Fibroblast of lung (primary cell): Measurements from ENCODE around the gene KCNMA1. TPM values are rescaled to one million over a fixed set of nuclear protein-coding genes. Genes with fewer than 3 reads are reported as not detected.

Experiments used
- DNase-seq, 2 donors: peaks; one replicate each; pipeline versions ENCODE4 v3.0.0 to v3.0.0-alpha.2; 2010; ENCODE audit warnings: low read depth in 2 of 2
- H2AFZ ChIP-seq: 2 replicates; pipeline ENCODE4 v1.5.1; 2012; ENCODE audit warnings: low read length, control low read depth, inconsistent platforms
- H3K27ac ChIP-seq: 2 replicates; pipeline ENCODE4 v1.5.1; 2011; ENCODE audit warnings: low read length, control low read depth; ENCODE audit not compliant: insufficient read depth
- H3K27me3 ChIP-seq: 2 replicates; pipeline ENCODE4 v1.5.1; 2011; ENCODE audit warnings: mild to moderate bottlenecking, low read length; ENCODE audit not compliant: control insufficient read depth, insufficient read depth
- H3K36me3 ChIP-seq: 2 replicates; pipeline ENCODE4 v1.5.1; 2011; ENCODE audit warnings: low read length; ENCODE audit not compliant: control insufficient read depth, insufficient read depth
- H3K4me1 ChIP-seq: 2 replicates; pipeline ENCODE4 v1.5.1; 2011; ENCODE audit warnings: low read length; ENCODE audit not compliant: control insufficient read depth, insufficient read depth; ENCODE audit errors: extremely low read depth
- H3K4me2 ChIP-seq: 2 replicates; pipeline ENCODE4 v1.5.1; 2011; ENCODE audit warnings: low read length, control low read depth; ENCODE audit not compliant: insufficient read depth; ENCODE audit errors: extremely low read depth
- H3K4me3 ChIP-seq, 4 experiments: fragments of 200-600 bp in 1 of 4; sonication (generic) in 1 of 4; replicated peaks in 1 of 4; 2 replicates each; pipeline ENCODE4 v1.5.1; 2011 to 2016; ENCODE audit warnings: low read length in 4 of 4, low read depth in 3 of 4, mild to moderate bottlenecking in 3 of 4, control low read depth in 2 of 4, inconsistent platforms in 1 of 4, mixed read lengths in 1 of 4; ENCODE audit not compliant: insufficient read depth in 1 of 4; ENCODE audit errors: control extremely low read depth in 1 of 4
- H3K79me2 ChIP-seq: 2 replicates; pipeline ENCODE4 v1.5.1; 2012; ENCODE audit warnings: mild to moderate bottlenecking, low read length, inconsistent platforms; ENCODE audit not compliant: control insufficient read depth, insufficient read depth
- H3K9ac ChIP-seq: 2 replicates; pipeline ENCODE4 v1.5.1; 2011; ENCODE audit warnings: mild to moderate bottlenecking, low read length, control low read depth; ENCODE audit not compliant: insufficient read depth
- H3K9me3 ChIP-seq: 2 replicates; pipeline ENCODE4 v1.5.1; 2012; ENCODE audit warnings: low read depth, low read length; ENCODE audit not compliant: control insufficient read depth, insufficient read depth
- H4K20me1 ChIP-seq: 2 replicates; pipeline ENCODE4 v1.5.1; 2011; ENCODE audit warnings: low read length; ENCODE audit not compliant: control insufficient read depth, insufficient read depth; ENCODE audit errors: extremely low read depth
- CTCF ChIP-seq, 2 donors: IDR thresholded peaks in 1 of 2; conservative IDR thresholded peaks in 1 of 2; 1 replicate in 1 of 2; 2 replicates in 1 of 2; pipeline ENCODE4 v1.5.1; 2011 to 2012; ENCODE audit warnings: low read length in 2 of 2, control low read depth in 1 of 2, inconsistent platforms in 1 of 2, low read depth in 1 of 2, mild to moderate bottlenecking in 1 of 2
- EZH2 ChIP-seq: IDR thresholded peaks from 2 replicates; pipeline ENCODE4 v1.5.1; 2012; ENCODE audit warnings: low read length, control low read depth, mild to moderate bottlenecking; ENCODE audit errors: missing control alignments
- polyA plus RNA-seq, 2 donors: library from polyadenylated mRNA; depleted of rRNA in 1 of 2; stranded (reverse) in 1 of 2; unstranded in 1 of 2; fragments of >200 nt; gene quantifications; 2 replicates each; pipeline ENCODE4 v1.2.1, GENCODE V29; 2011 to 2012; ENCODE audit warnings: missing spikeins in 1 of 2
- total RNA-seq: library from RNA; depleted of rRNA; stranded (reverse); fragments of >200 nt; gene quantifications from 2 replicates; pipeline ENCODE4 v1.2.1, GENCODE V29; 2014

KCNMA1 gene
- total and polyA plus RNA-seq, 2 donors (not counting 1 experiment from before 2014, with no cell fraction given): 31.0 to 138 TPM

- H3K9me3 ChIP-seq: no peaks in the 10 kb centered on the region
- H4K20me1 ChIP-seq: no peaks in the 10 kb centered on the region
- no peak overlapping the region for H3K4me3 ChIP-seq
- no peaks in the 10 kb centered on the region for H3K4me1 ChIP-seq
- TF ChIP-seq CTCF (conservative IDR thresholded peaks at IDR 0.05 in 1 of 2, IDR thresholded peaks at IDR 0.05 in 1 of 2; ENCODE audit: low read depth in 1 of 2, low read length in 2 of 2): no peak
- no peak for TF ChIP-seq EZH2
- H3K27ac ChIP-seq: no peak overlapping the region
- no peak overlapping the region for H2AFZ ChIP-seq
- no peaks in the 10 kb centered on the region for H3K79me2 ChIP-seq
- no peak overlapping the region for H3K4me2 ChIP-seq
- no peaks in the 10 kb centered on the region for H3K27me3 ChIP-seq
- H3K36me3 ChIP-seq: no peaks in the 10 kb centered on the region
- no peak for DNase-seq
- H3K9ac ChIP-seq: no peak overlapping the region
Measured at GRCh38 chr10:77252380-77253146, 385.0 kb downstream of the KCNMA1 start.

GRCh38 chr10:77251297-77252013 is 386.2 kb downstream of the KCNMA1 start:
- no peak for TF ChIP-seq EZH2
- peak; percentile 53 to 71 for TF ChIP-seq CTCF (conservative IDR thresholded peaks at IDR 0.05 in 1 of 2, IDR thresholded peaks at IDR 0.05 in 1 of 2; ENCODE audit: low read depth in 1 of 2, low read length in 2 of 2)

GRCh38 chr10:77249901-77250459 is 387.6 kb downstream of the KCNMA1 start:
- no peak overlapping the region for H3K4me2 ChIP-seq
- H2AFZ ChIP-seq: no peak overlapping the region
- no peak overlapping the region for H3K27ac ChIP-seq
- H3K36me3 ChIP-seq: no peaks in the 10 kb centered on the region
- peaks cover 6% of the 10 kb centered on the region for H3K4me1 ChIP-seq
- no peaks in the 10 kb centered on the region for H3K27me3 ChIP-seq
- H3K79me2 ChIP-seq: no peaks in the 10 kb centered on the region
- no peak for DNase-seq
- H3K9me3 ChIP-seq: no peaks in the 10 kb centered on the region
- no peaks in the 10 kb centered on the region for H4K20me1 ChIP-seq
- no peak overlapping the region for H3K4me3 ChIP-seq
- TF ChIP-seq CTCF (conservative IDR thresholded peaks at IDR 0.05 in 1 of 2, IDR thresholded peaks at IDR 0.05 in 1 of 2; ENCODE audit: low read depth in 1 of 2, low read length in 2 of 2) (no peak), EZH2 (no peak)
- H3K9ac ChIP-seq: no peak overlapping the region

More at GRCh38 chr10:77251297-77252013, 386.2 kb downstream of the KCNMA1 start:
- H3K9ac ChIP-seq: no peak overlapping the region
- H3K27ac ChIP-seq: no peak overlapping the region
- DNase-seq: peak; percentile 33 to 64
- H3K9me3 ChIP-seq: no peaks in the 10 kb centered on the region
- H3K36me3 ChIP-seq: no peaks in the 10 kb centered on the region
- no peak overlapping the region for H3K4me2 ChIP-seq
- H3K4me3 ChIP-seq: no peak overlapping the region
- H2AFZ ChIP-seq: no peak overlapping the region
- no peaks in the 10 kb centered on the region for H4K20me1 ChIP-seq
- no peaks in the 10 kb centered on the region for H3K27me3 ChIP-seq
- H3K79me2 ChIP-seq: no peaks in the 10 kb centered on the region
- peaks cover under 1% of the 10 kb centered on the region for H3K4me1 ChIP-seq
